H7 (cell line): ENCODE results near the gene IGSF9B. TPM values are rescaled to one million over a fixed set of nuclear protein-coding genes. Genes with fewer than 3 reads are reported as not detected.

Experiments used
- DNase-seq: peaks from one replicate; pipeline ENCODE4 v3.0.0; 2012
- H3K27me3 ChIP-seq: 2 replicates; pipeline ENCODE4 v1.6.0; 2011; ENCODE audit warnings: mild to moderate bottlenecking, low read length; ENCODE audit not compliant: control insufficient read depth, insufficient read depth
- H3K36me3 ChIP-seq: replicated peaks from 2 replicates; pipeline ENCODE4 v1.5.1; 2011; ENCODE audit warnings: low read length; ENCODE audit not compliant: control insufficient read depth, insufficient read depth
- H3K4me3 ChIP-seq: 2 replicates; pipeline ENCODE4 v1.5.1; 2011; ENCODE audit warnings: low read depth, mild to moderate bottlenecking, control low read depth, low read length, moderate library complexity; ENCODE audit not compliant: insufficient read depth
- total RNA-seq: library from RNA; depleted of rRNA; stranded (reverse); fragments of >200 nt; shearing (Covaris generic); gene quantifications from 2 replicates; pipeline ENCODE4 v1.2.3, GENCODE V29; 2014

The IGSF9B gene
- total RNA-seq, 1 experiment from 2014 or later: 6.1 TPM

GRCh38 chr11:133904818-133905515 is 51.8 kb downstream of the IGSF9B start:
- DNase-seq: no peak
- Histone ChIP-seq H3K27me3 (no peaks in the 10 kb centered on the region), H3K4me3 (no peak overlapping the region), H3K36me3 (peaks cover 16% of the 10 kb centered on the region)

GRCh38 chr11:133903875-133904817 is 52.6 kb downstream of the IGSF9B start:
- peaks cover 15% of the 10 kb centered on the region for H3K36me3 ChIP-seq
- H3K27me3 ChIP-seq: no peaks in the 10 kb centered on the region
- DNase-seq: no peak
- H3K4me3 ChIP-seq: no peak overlapping the region

- no peak overlapping the region for H3K4me3 ChIP-seq
- DNase-seq: no peak
- no peaks in the 10 kb centered on the region for H3K27me3 ChIP-seq
- peaks cover 10% of the 10 kb centered on the region for H3K36me3 ChIP-seq
Observed at GRCh38 chr11:133903056-133903455, 53.7 kb downstream of the IGSF9B start.

GRCh38 chr11:133902506-133902905 is 54.3 kb downstream of the IGSF9B start:
- Histone ChIP-seq H3K36me3 (peaks cover 10% of the 10 kb centered on the region), H3K27me3 (no peaks in the 10 kb centered on the region), H3K4me3 (no peak overlapping the region)
- DNase-seq: no peak

- Histone ChIP-seq H3K36me3 (peaks cover 9% of the 10 kb centered on the region), H3K27me3 (no peaks in the 10 kb centered on the region), H3K4me3 (no peak overlapping the region)
- DNase-seq: no peak
Observed at GRCh38 chr11:133901999-133902398, 54.8 kb downstream of the IGSF9B start.

- Histone ChIP-seq H3K27me3 (no peaks in the 10 kb centered on the region), H3K36me3 (peaks cover 5% of the 10 kb centered on the region), H3K4me3 (no peak overlapping the region)
- DNase-seq: no peak
Observed at GRCh38 chr11:133901316-133901715, 55.5 kb downstream of the IGSF9B start.

GRCh38 chr11:133900176-133901105 is 56.3 kb downstream of the IGSF9B start:
- peaks cover 4% of the 10 kb centered on the region for H3K36me3 ChIP-seq
- H3K27me3 ChIP-seq: no peaks in the 10 kb centered on the region
- H3K4me3 ChIP-seq: no peak overlapping the region
- DNase-seq: no peak

GRCh38 chr11:133898770-133899115 is 58.0 kb downstream of the IGSF9B start:
- no peak overlapping the region for H3K4me3 ChIP-seq
- no peak for DNase-seq
- H3K27me3 ChIP-seq: no peaks in the 10 kb centered on the region
- peaks cover 4% of the 10 kb centered on the region for H3K36me3 ChIP-seq

- peak; percentile 89 for DNase-seq
Observed at GRCh38 chr11:133898031-133898769, 58.6 kb downstream of the IGSF9B start.

GRCh38 chr11:133897331-133897650 is 59.5 kb downstream of the IGSF9B start:
- H3K36me3 ChIP-seq: peaks cover 4% of the 10 kb centered on the region
- no peak overlapping the region for H3K4me3 ChIP-seq
- H3K27me3 ChIP-seq: no peaks in the 10 kb centered on the region
- DNase-seq: no peak

More at GRCh38 chr11:133898031-133898769, 58.6 kb downstream of the IGSF9B start:
- Histone ChIP-seq H3K27me3 (no peaks in the 10 kb centered on the region), H3K36me3 (peaks cover 4% of the 10 kb centered on the region), H3K4me3 (no peak overlapping the region)

GRCh38 chr11:133896642-133897330 is 60.0 kb downstream of the IGSF9B start:
- DNase-seq: peak; percentile 9
- no peak overlapping the region for H3K4me3 ChIP-seq
- peaks cover 4% of the 10 kb centered on the region for H3K36me3 ChIP-seq
- H3K27me3 ChIP-seq: no peaks in the 10 kb centered on the region

GRCh38 chr11:133896028-133896427 is 60.7 kb downstream of the IGSF9B start:
- no peak for DNase-seq
- peaks cover 2% of the 10 kb centered on the region for H3K36me3 ChIP-seq
- no peak overlapping the region for H3K4me3 ChIP-seq
- H3K27me3 ChIP-seq: no peaks in the 10 kb centered on the region

GRCh38 chr11:133895551-133895950 is 61.2 kb downstream of the IGSF9B start:
- peak; percentile 48 for DNase-seq
- no peaks in the 10 kb centered on the region for H3K27me3 ChIP-seq
- H3K36me3 ChIP-seq: peaks cover 2% of the 10 kb centered on the region
- no peak overlapping the region for H3K4me3 ChIP-seq
